Smooth muscle cell of the brain vasculature (primary cell): ENCODE measurements around the gene ATG5.

ENCODE experiments used
- DNase-seq: peaks from one replicate; pipeline ENCODE4 v3.0.0-alpha.2; 2012; ENCODE audit warnings: low read depth, low spot score

The ATG5 gene

GRCh38 chr6:106181664-106182418 lies 143.7 kb downstream of the ATG5 start:
- DNase-seq = no peak

DNA sequence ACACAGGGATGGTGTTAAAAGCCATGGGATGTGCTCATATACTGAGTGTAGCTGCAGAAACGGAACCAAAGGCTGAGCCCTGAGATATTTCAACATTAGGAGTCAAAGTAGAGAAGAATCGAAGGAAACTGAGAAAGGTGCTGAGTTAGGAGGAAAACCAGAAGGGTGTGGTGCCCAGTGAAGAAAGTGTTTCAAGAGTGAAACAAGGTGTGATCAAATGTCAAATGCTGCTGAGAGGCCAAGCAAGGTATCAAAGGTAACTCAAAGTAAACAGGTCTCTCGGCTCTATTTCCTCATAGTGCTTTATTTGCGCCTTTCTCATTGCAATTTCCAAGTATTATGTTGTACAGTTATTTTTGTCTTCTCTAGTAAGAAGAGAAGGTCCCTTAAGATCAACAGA lies 145.4 kb downstream of the ATG5 start:
- DNase-seq = no peak

- no peak for DNase-seq
These were observed 146.7 kb downstream of the ATG5 start for GRCh38 chr6:106178900-106179299.

DNA sequence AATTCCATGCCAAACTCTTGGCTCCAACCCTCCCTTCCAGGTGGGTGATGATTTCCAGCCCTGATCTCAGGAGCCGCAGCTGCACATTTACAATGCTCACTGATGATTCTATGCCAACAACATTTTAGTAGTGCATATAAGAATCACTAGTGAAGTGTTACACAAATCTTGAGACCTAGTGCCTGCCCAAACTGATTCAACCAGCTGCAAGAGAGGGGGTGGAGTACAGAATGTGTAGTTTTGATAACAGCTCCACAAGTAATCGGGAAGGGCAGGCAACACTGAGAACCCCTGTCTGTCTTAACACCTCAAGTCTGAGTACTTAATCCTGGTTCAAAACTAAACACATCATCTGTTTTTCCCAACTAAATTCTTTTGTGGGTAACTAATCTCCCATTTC lies 147.8 kb downstream of the ATG5 start:
- DNase-seq = no peak

DNA sequence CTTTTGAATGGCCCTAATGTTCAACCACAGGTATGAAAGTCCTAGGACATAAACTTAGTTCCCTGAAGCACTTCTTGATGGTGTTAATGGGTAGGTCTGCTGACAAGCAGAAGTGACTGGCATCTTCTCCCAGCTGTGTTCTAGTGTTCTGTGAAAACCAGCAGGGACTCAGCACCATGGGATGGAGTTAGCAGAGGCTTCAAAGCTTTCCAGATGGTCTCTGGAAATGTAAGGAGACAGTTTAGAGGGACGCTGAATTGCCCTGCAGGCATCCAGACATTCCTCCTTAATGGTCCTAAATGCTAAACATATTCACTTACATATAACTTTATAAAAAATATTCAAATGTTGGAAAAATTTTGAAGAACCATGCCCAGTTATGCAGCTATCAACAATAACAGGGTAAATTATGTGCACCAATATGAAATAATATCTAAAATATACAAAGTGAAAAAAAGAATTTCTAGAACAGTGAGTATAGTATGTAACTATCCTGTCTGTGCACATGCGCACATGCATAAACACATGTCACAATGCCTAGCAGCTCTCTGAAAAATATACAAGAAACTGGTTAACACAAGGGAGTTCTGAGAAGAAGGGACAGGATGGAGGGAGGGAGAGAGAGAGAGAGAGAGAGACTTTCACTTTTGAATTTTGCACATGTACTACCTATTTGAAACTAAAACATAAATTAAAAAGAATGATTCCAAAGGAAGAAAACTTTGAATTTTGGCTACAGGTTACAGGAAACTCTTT lies 152.3 kb downstream of the ATG5 start:
- DNase-seq = no peak

DNA sequence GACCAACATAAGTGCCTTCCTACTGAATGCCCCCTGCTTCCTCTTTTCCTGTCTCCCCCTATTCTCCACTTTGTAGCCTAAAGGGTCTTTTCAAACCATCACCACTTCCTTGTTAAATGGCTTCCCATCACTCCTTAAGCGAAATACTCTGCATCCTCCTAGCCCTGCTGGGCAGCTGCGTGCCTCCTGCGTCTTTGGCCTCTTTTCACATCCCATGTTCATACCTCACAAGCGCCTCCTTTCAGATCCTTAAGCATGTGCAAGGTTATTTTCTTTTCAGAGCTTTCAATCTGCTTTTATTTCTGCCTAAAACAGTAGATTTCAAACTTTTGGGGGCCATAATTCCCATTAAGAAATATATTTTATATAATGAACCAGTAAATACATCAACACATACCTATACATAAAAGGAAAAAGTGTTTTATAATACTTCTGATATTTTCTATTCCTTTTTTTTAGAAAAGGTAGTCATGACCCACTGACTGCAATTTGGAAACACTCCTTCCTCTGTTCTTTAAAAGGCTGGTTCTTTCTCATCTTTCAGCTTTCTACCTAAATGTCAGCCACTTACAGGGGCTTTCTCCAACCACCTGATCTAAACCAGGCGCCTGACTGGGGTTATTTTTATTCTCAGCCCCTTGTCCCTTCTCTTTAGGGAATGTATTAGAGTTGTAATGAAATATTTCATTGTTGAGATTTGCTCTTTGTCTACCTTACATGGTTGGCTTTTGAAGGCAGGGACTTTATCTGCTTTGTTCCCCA lies 155.3 kb downstream of the ATG5 start:
- no peak for DNase-seq

DNA sequence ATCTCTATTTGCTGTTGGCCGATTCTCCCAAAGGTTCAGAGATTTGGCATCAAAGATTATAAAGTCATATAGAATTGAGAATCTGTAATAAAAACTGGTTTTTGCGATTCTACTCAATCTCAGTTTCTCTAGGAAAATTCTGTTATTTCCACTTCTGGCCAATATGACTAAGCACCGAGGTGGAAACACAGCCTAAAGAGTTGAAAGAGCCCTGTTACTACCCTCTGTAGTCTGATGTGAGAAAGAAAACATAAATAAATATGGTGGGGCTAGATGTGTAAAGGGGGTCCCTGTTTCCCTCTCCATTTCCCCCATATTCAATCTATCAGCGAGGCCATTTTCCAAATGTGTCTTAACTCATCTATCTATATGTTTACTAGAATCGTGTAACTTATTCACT lies 156.0 kb downstream of the ATG5 start:
- no peak for DNase-seq

DNA sequence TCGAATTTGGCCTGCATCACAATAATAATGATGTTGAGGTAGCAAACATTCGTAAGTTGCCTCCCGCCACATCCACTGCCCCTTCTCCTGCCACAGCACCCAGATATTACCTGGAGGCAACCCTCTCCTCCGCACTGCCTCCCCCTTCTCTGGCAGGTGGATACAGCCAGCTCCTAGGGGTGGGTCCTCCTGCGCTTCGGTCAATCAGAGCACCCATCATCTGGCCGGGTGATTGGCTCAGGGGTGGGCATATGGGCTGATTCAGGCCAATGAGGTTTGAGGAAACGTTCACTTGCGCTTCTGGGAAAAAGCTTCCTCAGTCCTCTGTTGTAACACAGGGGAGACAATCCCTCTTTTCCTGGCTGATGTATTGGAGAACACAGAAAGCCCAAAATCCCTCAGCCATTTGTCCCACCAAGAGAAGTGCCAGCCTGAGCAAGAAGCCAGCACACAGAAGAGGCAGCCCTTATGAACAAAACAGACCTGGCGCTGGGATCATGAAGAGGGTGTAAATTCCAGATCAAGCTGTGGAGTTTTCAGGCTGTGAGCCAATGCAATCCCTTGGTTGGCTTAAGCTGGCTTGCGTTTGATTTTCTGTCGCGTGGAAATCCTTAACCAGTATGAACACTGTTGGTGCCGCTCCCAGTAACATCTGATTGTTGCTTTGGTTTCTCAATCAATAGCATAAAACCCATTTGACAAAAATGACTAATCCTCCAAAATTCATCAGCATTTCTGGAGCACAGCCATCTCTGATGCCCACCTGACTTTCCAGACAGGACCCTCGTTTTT lies 157.3 kb downstream of the ATG5 start:
- no peak for DNase-seq

DNA sequence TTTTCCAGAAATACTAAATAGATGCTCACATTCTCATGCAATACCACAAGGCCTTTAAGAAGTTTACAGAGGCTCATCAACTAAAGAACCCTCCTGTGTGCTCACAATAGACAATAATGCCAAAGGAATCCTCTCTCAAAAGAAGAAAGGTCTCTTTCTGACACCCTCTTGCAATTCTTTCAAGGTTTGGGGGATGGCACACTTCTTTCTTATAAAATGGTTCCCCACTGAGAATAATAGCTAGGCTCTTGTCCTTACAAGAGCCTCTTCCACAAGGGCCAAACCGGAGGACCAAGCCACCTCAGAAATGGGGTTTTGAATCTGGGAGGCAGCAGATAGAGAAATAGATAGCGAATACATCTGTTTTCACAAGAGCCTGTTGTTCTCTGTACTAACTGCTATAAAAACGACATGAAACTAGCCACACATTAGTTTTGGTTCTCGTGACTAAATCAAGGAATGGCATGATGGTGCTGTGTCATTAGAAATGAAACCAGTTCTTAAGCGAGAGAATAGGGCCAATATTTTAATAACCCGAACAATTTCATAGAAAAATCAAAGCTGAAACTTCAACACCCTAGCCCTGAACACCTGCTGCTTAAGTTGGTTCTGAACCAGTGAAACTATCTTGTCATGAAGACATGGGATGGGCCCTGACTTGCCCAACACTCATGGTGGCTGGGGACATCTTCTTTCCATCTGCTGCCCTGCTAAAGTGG lies 158.3 kb downstream of the ATG5 start:
- no peak for DNase-seq

DNA sequence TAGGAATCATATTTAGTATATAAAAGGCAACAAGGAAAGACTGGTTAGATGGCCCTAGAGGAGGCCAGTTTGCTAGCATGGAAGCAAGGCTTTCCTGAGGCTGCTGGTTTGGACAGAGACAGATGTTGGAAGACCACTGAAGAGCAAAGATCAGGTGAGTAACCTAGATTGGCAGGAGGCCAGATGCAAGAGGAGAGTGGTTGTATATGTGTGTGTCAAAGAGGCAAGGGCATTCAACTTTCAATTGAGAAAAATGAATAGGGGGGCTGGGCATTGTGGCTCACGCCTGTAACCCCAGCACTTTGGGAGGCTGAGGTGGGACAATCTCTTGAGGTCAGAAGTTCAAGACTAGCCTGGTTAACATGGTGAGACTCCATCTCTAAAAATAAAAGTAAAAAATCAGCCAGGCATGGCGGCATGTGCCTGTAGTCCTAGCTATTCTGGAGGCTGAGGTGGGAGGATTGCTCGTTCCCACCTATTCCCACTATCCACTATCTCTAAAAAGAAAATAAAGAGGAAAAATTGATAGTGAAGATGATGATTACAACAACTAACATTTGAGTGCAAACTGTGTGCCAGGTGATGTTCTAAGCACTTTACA lies 159.6 kb downstream of the ATG5 start:
- no peak for DNase-seq

DNA sequence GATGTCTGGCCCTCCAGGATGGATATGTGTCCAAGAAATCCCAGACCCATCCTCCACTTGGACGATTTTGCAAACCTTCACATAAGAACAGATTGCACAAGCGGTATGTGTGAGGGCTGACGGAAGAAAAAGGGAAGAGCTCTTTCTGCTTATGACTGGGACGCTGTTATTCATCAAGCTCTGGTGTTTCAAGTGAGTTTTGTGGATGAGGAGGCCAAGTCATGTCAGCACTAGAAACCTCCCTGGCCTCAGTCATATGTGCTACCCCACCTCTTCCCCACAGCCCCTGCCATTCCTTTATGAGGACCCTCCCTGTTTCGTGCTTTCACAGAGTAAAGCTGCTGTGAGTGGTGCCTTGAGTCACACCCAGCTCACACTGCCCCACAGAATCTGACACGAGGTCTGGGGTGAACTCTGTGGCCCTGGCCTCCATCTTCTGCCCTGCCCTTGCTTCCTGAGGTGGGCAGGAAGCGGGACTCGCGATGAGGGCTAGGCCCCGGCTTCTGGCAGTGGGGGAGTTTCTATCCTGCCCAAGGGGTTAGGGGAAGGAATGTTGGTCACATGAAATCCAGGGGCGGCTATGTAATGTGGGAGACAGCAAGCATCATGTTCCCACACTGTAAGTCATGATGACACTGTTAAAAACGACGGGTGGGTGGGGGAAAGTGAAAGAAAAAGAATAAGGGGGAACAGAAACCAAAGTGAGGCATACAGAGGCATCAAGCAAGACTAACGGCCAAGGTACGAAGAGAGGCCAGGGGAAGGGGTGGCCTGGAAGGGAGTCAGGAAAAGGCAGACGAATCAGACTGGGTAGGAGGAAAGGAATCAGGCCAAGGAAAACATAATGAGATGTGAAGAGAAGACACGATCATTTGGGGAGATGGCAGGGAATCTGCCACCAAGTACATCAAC lies 161.3 kb downstream of the ATG5 start:
- DNase-seq = peak; percentile 20

- peak; percentile 93 for DNase-seq
These were observed 162.1 kb downstream of the ATG5 start for GRCh38 chr6:106163446-106163965.

DNA sequence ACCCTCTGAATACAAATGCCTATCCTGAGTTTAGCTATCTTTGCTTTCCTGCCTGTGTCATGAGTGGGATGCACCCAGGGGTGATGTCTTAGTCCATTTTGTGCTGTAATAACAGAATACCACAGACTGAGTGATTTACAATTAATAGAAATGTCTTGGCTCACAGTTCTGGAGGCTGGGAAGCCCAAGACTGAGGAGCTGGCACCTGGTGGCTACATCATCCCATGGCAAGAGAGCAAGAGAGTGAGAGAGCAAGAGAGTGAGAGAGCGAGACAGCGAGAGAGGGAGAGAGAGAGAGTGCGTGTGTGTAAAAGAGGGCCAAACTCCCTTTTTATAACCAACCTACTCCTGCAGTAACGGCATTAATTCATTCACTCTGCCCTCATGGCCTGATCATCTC lies 162.6 kb downstream of the ATG5 start:
- no peak for DNase-seq

DNA sequence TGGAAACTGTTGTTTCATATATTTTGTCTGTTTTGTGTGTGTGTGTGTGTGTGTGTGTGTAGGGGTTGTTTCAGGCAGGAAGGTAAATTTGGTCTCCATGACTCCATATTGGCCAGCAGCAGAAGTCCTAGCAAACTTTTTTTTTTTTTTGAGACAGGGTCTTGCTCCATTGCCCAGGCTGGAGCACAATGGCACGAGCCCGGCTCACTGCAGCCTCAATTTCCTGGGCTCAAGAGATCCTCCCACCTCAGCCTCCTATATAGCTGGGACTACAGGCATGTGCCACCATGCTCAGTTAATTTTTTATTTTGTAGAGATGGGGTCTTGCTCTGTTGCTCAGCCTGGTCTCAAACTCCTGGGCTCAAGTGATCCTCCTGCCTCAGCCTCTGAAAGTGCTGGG lies 163.7 kb downstream of the ATG5 start:
- no peak for DNase-seq

DNA sequence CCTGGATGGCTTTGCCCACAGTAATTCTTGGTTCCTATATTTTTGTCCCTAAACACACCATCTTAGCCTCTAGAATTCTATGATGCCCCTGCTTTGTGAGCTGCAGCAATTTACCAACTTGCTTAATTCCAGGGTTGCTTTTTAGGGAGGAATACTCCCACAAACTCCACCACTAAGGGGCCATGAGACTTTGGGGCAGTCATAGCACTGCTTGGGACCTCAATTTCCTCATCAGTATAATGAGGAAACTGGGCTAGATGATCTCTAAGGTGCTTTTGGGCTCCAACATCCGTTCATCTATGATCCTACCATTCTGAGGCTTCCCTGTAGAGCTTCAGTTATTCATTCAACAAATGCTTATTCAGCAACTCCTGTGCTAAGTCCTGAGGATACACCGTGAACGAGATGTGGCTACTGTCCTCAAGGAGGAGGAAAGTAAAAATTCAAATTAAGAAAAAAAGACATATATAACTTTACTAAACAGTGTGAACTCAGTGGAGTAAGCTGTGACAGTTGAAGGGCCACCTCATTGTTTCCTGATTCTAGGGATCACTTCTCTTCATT lies 164.2 kb downstream of the ATG5 start:
- no peak for DNase-seq

- DNase-seq = no peak
These were observed 165.4 kb downstream of the ATG5 start for GRCh38 chr6:106160189-106160588.

- DNase-seq = no peak
These were observed 166.0 kb downstream of the ATG5 start for GRCh38 chr6:106159531-106159940.

- no peak for DNase-seq
These were observed 166.7 kb downstream of the ATG5 start for GRCh38 chr6:106158816-106159215.

- no peak for DNase-seq
These were observed 168.7 kb downstream of the ATG5 start for GRCh38 chr6:106156863-106157262.
